Measurements from ENCODE around the gene DENR. TPM values are rescaled to one million over a fixed set of nuclear protein-coding genes. Genes with fewer than 3 reads are reported as not detected.

DENR gene
- total and polyA plus RNA-seq, 2 of the 13 experiments (the other 11 are each of a cell fraction or from before 2014, with no cell fraction given) = 30.0 to 59.1 TPM

DNA sequence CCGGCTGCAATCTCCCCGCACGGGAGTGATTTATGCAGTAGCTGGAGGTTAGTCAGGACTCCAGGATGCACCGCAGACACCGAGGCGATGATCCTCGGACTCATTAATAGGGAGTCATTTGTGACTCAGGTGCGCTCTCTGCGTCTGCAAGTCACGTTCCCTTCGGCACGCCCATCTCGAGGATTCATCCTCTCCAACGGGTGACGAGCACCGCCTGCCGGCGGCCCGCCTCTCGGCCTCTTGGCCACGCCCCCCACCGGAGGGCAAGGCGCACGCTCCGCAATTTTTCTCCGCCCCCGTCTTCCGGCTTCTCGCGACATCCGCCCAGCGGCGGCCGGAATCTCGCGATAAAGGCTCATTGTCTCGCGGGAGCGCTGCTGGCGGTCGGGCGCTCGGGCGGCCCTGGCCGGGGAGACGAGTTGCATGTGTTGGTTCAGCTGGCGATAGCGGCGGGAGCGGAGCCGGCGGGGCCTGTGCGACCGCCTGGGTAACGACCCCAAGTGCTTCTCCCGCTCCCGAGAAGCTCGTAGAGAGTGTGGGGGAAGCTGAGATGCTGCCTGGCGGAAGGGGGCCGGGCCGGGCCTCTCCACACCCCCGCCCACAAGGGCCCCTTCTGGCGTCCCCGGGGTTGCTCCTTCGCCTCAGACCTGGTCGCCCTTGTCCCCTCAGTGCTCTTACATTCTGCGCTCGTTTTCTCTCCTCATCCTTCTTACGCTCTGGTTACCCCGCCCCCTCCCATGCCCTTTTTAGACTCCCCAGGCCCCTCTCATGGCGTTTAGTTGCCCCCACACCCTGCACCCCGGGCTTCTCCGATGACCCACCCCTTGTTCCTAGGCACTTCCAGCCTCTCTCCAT, at the start of gene DENR (continued):
- TF ChIP-seq, protein P1, sequence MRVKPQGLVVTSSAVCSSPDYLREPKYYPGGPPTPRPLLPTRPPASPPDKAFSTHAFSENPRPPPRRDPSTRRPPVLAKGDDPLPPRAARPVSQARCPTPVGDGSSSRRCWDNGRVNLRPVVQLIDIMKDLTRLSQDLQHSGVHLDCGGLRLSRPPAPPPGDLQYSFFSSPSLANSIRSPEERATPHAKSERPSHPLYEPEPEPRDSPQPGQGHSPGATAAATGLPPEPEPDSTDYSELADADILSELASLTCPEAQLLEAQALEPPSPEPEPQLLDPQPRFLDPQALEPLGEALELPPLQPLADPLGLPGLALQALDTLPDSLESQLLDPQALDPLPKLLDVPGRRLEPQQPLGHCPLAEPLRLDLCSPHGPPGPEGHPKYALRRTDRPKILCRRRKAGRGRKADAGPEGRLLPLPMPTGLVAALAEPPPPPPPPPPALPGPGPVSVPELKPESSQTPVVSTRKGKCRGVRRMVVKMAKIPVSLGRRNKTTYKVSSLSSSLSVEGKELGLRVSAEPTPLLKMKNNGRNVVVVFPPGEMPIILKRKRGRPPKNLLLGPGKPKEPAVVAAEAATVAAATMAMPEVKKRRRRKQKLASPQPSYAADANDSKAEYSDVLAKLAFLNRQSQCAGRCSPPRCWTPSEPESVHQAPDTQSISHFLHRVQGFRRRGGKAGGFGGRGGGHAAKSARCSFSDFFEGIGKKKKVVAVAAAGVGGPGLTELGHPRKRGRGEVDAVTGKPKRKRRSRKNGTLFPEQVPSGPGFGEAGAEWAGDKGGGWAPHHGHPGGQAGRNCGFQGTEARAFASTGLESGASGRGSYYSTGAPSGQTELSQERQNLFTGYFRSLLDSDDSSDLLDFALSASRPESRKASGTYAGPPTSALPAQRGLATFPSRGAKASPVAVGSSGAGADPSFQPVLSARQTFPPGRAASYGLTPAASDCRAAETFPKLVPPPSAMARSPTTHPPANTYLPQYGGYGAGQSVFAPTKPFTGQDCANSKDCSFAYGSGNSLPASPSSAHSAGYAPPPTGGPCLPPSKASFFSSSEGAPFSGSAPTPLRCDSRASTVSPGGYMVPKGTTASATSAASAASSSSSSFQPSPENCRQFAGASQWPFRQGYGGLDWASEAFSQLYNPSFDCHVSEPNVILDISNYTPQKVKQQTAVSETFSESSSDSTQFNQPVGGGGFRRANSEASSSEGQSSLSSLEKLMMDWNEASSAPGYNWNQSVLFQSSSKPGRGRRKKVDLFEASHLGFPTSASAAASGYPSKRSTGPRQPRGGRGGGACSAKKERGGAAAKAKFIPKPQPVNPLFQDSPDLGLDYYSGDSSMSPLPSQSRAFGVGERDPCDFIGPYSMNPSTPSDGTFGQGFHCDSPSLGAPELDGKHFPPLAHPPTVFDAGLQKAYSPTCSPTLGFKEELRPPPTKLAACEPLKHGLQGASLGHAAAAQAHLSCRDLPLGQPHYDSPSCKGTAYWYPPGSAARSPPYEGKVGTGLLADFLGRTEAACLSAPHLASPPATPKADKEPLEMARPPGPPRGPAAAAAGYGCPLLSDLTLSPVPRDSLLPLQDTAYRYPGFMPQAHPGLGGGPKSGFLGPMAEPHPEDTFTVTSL (CRISPR knock-in tag; IDR thresholded peaks at IDR 0.05; ENCODE audit: borderline replicate concordance) = no peak
- TF ChIP-seq ZNF441 (CRISPR knock-in tag; IDR thresholded peaks at IDR 0.05; ENCODE audit: borderline replicate concordance) (0 out of 2 replicates have a peak, but pooled peaks have one; percentile 47), ONECUT2 (CRISPR knock-in tag; IDR thresholded peaks at IDR 0.05) (no peak), ZNF282 (IDR thresholded peaks at IDR 0.05; ENCODE audit: partially characterized antibody) (peak; percentile 98), ZBTB21 (CRISPR knock-in tag; IDR thresholded peaks at IDR 0.05) (no peak), BHLHE40 (IDR thresholded peaks at IDR 0.05; ENCODE audit: low read length) (peak; percentile 98), NR2F6 (IDR thresholded peaks at IDR 0.05) (no peak), NR2F6 (CRISPR knock-in tag; IDR thresholded peaks at IDR 0.05) (peak; percentile 60), ZNF776 (CRISPR knock-in tag; IDR thresholded peaks at IDR 0.05) (peak; percentile 42), RXRA (CRISPR knock-in tag; IDR thresholded peaks at IDR 0.05) (peak; percentile 78; the same call in 1 of the 2 replicates), SETDB1 (CRISPR knock-in tag; IDR thresholded peaks at IDR 0.05; ENCODE audit: borderline replicate concordance) (no peak), SOX5 (CRISPR knock-in tag; IDR thresholded peaks at IDR 0.05; ENCODE audit: borderline replicate concordance) (peak; percentile 64; the same call in 1 of the 2 replicates), REL (CRISPR knock-in tag; conservative IDR thresholded peaks at IDR 0.05) (no peak), MTF2 (CRISPR knock-in tag; IDR thresholded peaks at IDR 0.05; ENCODE audit: borderline replicate concordance) (no peak), ZSCAN21 (CRISPR knock-in tag; IDR thresholded peaks at IDR 0.05; ENCODE audit: borderline replicate concordance) (no peak; the same call in 1 of the 2 replicates)
- TF ChIP-seq, protein P2, sequence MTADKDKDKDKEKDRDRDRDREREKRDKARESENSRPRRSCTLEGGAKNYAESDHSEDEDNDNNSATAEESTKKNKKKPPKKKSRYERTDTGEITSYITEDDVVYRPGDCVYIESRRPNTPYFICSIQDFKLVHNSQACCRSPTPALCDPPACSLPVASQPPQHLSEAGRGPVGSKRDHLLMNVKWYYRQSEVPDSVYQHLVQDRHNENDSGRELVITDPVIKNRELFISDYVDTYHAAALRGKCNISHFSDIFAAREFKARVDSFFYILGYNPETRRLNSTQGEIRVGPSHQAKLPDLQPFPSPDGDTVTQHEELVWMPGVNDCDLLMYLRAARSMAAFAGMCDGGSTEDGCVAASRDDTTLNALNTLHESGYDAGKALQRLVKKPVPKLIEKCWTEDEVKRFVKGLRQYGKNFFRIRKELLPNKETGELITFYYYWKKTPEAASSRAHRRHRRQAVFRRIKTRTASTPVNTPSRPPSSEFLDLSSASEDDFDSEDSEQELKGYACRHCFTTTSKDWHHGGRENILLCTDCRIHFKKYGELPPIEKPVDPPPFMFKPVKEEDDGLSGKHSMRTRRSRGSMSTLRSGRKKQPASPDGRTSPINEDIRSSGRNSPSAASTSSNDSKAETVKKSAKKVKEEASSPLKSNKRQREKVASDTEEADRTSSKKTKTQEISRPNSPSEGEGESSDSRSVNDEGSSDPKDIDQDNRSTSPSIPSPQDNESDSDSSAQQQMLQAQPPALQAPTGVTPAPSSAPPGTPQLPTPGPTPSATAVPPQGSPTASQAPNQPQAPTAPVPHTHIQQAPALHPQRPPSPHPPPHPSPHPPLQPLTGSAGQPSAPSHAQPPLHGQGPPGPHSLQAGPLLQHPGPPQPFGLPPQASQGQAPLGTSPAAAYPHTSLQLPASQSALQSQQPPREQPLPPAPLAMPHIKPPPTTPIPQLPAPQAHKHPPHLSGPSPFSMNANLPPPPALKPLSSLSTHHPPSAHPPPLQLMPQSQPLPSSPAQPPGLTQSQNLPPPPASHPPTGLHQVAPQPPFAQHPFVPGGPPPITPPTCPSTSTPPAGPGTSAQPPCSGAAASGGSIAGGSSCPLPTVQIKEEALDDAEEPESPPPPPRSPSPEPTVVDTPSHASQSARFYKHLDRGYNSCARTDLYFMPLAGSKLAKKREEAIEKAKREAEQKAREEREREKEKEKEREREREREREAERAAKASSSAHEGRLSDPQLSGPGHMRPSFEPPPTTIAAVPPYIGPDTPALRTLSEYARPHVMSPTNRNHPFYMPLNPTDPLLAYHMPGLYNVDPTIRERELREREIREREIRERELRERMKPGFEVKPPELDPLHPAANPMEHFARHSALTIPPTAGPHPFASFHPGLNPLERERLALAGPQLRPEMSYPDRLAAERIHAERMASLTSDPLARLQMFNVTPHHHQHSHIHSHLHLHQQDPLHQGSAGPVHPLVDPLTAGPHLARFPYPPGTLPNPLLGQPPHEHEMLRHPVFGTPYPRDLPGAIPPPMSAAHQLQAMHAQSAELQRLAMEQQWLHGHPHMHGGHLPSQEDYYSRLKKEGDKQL (CRISPR knock-in tag; IDR thresholded peaks at IDR 0.05; ENCODE audit: low read depth) = no peak
- TF ChIP-seq, protein P3, sequence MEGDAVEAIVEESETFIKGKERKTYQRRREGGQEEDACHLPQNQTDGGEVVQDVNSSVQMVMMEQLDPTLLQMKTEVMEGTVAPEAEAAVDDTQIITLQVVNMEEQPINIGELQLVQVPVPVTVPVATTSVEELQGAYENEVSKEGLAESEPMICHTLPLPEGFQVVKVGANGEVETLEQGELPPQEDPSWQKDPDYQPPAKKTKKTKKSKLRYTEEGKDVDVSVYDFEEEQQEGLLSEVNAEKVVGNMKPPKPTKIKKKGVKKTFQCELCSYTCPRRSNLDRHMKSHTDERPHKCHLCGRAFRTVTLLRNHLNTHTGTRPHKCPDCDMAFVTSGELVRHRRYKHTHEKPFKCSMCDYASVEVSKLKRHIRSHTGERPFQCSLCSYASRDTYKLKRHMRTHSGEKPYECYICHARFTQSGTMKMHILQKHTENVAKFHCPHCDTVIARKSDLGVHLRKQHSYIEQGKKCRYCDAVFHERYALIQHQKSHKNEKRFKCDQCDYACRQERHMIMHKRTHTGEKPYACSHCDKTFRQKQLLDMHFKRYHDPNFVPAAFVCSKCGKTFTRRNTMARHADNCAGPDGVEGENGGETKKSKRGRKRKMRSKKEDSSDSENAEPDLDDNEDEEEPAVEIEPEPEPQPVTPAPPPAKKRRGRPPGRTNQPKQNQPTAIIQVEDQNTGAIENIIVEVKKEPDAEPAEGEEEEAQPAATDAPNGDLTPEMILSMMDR (CRISPR knock-in tag; IDR thresholded peaks at IDR 0.05) = peak; percentile 99
